AG04450 (cell line): ENCODE data around the gene FMNL2. TPM values are rescaled to one million over a fixed set of nuclear protein-coding genes. Genes with fewer than 3 reads are reported as not detected.

Experiments used
- CTCF ChIA-PET: fragments of 300-600, 350-600 bp; formaldehyde crosslinking; extraction: SDS; loops from one replicate; lab custom pipeline; 2022; ENCODE audit warnings: antibody characterized with exemption, inconsistent platforms; lab: Charles Lee
- POLR2A ChIA-PET: fragments of 350-600 bp; formaldehyde crosslinking; extraction: SDS; loops from one replicate; lab custom pipeline; 2021; ENCODE audit warnings: antibody characterized with exemption, inconsistent platforms; lab: Yijun Ruan, JAX
- DNase-seq: peaks from one replicate; pipeline ENCODE4 v3.0.0-alpha.2; 2011; ENCODE audit warnings: low read depth, low spot score
- H3K27ac ChIP-seq: one replicate; pipeline ENCODE4 v1.5.1; 2012; ENCODE audit warnings: low read depth, low read length, control low read depth
- H3K27me3 ChIP-seq: one replicate; pipeline ENCODE4 v1.6.0; 2012; ENCODE audit warnings: low read length; ENCODE audit not compliant: control insufficient read depth, insufficient read depth
- H3K4me3 ChIP-seq: 2 replicates; pipeline ENCODE4 v1.5.1; 2011; ENCODE audit warnings: mild to moderate bottlenecking, low read depth, low read length, control low read depth
- H3K9me3 ChIP-seq: 2 replicates; pipeline ENCODE4 v1.5.1; 2012; ENCODE audit warnings: low read length; ENCODE audit not compliant: control insufficient read depth, insufficient read depth
- polyA plus RNA-seq: library from polyadenylated mRNA; depleted of rRNA; stranded (reverse); fragments of >200 nt; gene quantifications from 2 replicates; pipeline ENCODE4 v1.2.3, GENCODE V29; 2011
- TF ChIP-seq, protein P1 (sequence below): IDR thresholded peaks from 2 replicates; pipeline ENCODE4 v1.5.1; 2011; ENCODE audit warnings: low read depth, low read length, control low read depth, inconsistent platforms

The FMNL2 gene
- polyA plus RNA-seq, 1 experiment = 22.0 TPM

DNA sequence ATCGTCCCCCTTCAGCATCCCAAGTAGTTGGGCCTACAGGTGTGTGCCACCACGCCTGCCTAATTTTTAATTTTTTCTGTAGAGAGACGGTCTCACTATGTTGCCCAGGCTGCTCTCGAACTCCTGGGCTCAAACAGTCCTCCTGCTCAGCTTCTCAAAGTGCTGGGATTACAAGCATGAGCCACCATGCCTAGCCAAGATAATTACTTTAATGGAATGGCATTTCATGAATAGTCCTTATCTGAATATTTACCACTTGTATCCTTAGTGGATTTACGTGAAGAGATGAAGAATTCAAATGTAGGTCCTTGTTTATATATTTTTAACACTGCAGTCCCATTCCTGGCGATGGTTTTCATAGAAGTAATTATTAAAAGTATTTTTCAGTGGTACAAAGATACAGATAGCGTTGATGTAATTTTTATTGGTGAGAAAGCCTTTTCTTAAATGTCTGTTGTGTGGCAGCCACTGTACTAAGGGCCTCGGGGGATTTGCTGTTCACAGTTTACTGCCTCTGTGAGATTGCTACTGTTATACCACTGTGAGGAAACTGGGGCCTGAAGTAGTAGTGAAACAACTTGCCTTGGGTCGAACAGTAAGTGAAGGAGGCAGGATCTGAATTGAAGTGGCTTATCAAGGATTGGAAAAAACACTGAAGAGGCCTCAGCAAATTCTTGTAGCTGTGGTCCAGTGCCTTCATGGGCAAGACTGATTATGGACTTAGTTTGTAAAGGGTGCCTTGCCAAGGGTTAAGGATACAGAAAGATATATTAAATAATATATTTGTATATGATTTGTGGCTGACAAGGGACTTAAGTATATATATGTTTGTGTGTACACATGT, 231.1 kb downstream of the FMNL2 start:
- no peak overlapping the region for H3K4me3 ChIP-seq
- H3K9me3 ChIP-seq = no peaks in the 10 kb centered on the region
- TF ChIP-seq, protein P1, sequence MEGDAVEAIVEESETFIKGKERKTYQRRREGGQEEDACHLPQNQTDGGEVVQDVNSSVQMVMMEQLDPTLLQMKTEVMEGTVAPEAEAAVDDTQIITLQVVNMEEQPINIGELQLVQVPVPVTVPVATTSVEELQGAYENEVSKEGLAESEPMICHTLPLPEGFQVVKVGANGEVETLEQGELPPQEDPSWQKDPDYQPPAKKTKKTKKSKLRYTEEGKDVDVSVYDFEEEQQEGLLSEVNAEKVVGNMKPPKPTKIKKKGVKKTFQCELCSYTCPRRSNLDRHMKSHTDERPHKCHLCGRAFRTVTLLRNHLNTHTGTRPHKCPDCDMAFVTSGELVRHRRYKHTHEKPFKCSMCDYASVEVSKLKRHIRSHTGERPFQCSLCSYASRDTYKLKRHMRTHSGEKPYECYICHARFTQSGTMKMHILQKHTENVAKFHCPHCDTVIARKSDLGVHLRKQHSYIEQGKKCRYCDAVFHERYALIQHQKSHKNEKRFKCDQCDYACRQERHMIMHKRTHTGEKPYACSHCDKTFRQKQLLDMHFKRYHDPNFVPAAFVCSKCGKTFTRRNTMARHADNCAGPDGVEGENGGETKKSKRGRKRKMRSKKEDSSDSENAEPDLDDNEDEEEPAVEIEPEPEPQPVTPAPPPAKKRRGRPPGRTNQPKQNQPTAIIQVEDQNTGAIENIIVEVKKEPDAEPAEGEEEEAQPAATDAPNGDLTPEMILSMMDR = no peak
- CTCF ChIA-PET = interaction anchor here (0.8 kb wide), 1 partner anchor 24 kb away, joined by 3 read pairs; no protein-coding TSS in a partner anchor
- DNase-seq = no peak
- no peak overlapping the region for H3K27ac ChIP-seq
- POLR2A ChIA-PET = no interaction called here
- no peaks in the 10 kb centered on the region for H3K27me3 ChIP-seq

DNA sequence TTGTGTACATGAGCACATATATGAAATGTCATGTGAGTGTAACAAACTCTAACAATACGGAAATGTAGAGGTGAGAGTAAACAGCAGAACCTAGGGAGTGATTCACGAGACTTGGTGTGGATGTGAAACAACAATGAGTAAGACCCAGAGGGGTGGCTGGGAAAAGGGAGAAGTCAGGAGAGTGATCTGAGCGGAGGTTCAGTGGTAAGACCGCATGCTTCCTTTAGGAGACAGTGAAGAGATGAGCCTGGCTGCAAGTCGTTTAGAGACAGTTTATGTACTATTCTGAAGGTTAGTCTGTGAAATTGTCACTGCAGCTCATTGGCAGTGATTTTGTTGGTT, 231.7 kb downstream of the FMNL2 start:
- no peaks in the 10 kb centered on the region for H3K27me3 ChIP-seq
- H3K4me3 ChIP-seq = no peak overlapping the region
- CTCF ChIA-PET = interaction anchor here (0.8 kb wide), 1 partner anchor 25 kb away, joined by 3 read pairs; no protein-coding TSS in a partner anchor
- H3K9me3 ChIP-seq = no peaks in the 10 kb centered on the region
- TF ChIP-seq, protein P1 = no peak
- DNase-seq = no peak
- POLR2A ChIA-PET = no interaction called here
- H3K27ac ChIP-seq = no peak overlapping the region

DNA sequence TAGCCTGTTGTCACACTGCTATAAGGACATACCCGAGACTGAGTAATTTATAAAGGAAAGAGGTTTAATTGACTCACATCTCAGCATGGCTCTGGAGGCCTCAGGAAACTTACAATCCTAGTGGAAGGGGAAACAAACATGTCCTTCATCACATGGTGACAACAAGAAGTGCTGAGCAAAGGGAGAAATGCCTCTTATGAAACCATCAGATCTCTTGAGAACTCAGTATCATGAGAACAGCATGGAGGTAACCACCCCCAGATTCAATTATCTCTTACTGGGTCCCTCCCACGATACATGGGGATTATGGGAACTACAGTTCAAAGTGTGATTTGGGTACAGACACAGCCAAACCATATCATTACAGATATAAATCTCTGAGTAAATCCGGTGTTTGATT, 233.6 kb downstream of the FMNL2 start:
- no peak overlapping the region for H3K27ac ChIP-seq
- H3K9me3 ChIP-seq = no peaks in the 10 kb centered on the region
- ChIA-PET POLR2A (interaction anchor here (0.6 kb wide), 1 partner anchor 18 kb away, joined by 3 read pairs; no protein-coding TSS in a partner anchor), CTCF (no interaction called here)
- H3K4me3 ChIP-seq = no peak overlapping the region
- no peaks in the 10 kb centered on the region for H3K27me3 ChIP-seq
- DNase-seq = no peak
- TF ChIP-seq, protein P1 = no peak

DNA sequence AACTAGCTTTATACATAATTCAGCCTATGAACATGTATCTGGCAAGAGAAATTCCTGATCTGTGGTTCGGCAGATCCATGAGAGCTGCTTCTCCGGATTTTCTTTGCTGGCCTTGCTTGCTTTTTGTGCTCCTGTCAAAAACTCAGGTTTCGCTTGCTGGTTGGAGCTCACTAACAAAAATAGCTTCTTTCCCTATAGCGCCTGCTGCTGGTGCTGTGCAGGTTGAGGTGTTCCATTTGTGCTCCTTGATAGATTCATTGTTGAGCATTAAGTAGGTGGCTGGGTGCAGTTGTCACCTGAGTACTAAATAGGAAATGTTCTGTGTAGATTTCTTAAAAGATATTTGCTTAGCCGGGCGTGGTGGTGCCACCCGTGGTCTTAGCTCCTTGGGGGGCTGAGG, 234.2 kb downstream of the FMNL2 start:
- no peaks in the 10 kb centered on the region for H3K27me3 ChIP-seq
- ChIA-PET CTCF (no interaction called here), POLR2A (no interaction called here)
- H3K27ac ChIP-seq = no peak overlapping the region
- DNase-seq = no peak
- H3K9me3 ChIP-seq = no peaks in the 10 kb centered on the region
- H3K4me3 ChIP-seq = no peak overlapping the region
- TF ChIP-seq, protein P1 = no peak

DNA sequence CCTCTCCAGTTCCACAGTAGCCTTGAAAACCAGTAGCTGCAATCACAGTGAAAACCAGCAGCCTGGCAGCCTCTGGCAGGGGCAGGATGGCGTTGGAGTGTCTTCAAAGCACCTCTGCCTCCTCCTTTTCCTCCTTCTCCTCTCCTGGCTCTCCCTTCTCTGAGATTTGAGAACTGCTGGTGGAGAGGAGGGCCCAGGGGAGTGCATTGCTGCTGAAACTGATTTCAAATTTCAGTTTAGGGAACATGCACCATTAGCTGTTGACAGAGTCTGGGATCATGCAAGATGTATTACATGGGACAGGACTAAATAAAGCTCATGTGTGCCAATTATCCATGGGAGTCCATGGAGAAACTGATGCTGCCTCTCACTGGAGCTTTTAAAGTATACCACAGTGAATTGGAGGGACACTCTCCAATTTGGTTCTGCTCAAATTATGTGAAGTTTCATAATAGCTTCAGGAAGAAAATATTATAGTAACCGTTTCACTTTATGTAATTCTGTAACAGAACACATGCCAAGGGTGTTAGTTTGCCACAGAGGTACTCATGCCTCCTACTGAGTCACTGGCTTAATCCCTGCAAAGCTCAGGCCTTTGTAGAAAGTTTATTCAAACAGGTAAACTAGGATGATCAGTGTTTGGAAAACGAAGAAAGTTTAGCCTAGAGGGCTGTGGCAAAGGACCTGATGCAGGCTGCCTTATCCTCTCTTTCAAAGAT, 236.2 kb downstream of the FMNL2 start:
- no peaks in the 10 kb centered on the region for H3K27me3 ChIP-seq
- POLR2A ChIA-PET = no interaction called here
- DNase-seq = no peak
- CTCF ChIA-PET = interaction anchor here (0.5 to 1.2 kb wide), 2 partner anchors 13 to 146 kb away, joined by 3 read pairs; no protein-coding TSS in a partner anchor
- no peak overlapping the region for H3K4me3 ChIP-seq
- no peak overlapping the region for H3K27ac ChIP-seq
- TF ChIP-seq, protein P1 = no peak
- no peaks in the 10 kb centered on the region for H3K9me3 ChIP-seq
